ENCODE measurements around the gene ERC1. TPM values are rescaled to one million over a fixed set of nuclear protein-coding genes. Genes with fewer than 3 reads are reported as not detected.

The ERC1 gene
- total RNA-seq, 1 donor from 2014 or later: 16.6 TPM

DNA sequence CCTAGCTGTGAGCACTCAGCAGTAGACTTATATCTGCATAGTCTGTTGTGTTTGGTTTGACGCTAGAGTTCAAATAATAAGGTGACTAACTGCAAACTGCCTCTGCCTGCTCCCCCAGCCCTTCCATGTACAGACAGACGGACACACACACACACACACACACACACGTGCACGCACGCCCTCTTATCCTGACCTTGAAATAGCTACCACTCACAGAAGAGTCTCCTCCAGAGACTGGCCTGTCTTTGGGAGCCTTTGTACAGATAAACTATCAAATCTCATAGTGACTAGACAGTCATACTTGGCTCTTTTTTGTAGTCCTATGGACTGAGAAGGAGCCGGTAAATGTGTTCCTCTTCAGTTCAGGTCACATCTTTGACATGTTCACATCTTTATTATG is 445.0 kb downstream of the ERC1 start:
- H3K36me3 ChIP-seq (ENCODE audit: control insufficient read depth, insufficient read depth, low read length): no peaks in the 10 kb centered on the region
- DNase-seq (ENCODE audit: low read depth) (no peak), FAIRE-seq (peak; percentile 47)
- H3K27me3 ChIP-seq (ENCODE audit: control insufficient read depth, insufficient read depth, low read length): no peaks in the 10 kb centered on the region
- TF ChIP-seq CTCF (IDR thresholded peaks at IDR 0.05; ENCODE audit: insufficient read depth, low read length, severe bottlenecking): no peak
- H3K4me3 ChIP-seq (ENCODE audit: low read depth, low read length): no peak overlapping the region

- H3K27me3 ChIP-seq (ENCODE audit: control insufficient read depth, insufficient read depth, low read length): no peaks in the 10 kb centered on the region
- no peaks in the 10 kb centered on the region for H3K36me3 ChIP-seq (ENCODE audit: control insufficient read depth, insufficient read depth, low read length)
- FAIRE-seq (no peak), DNase-seq (ENCODE audit: low read depth) (no peak)
- no peak for TF ChIP-seq CTCF (IDR thresholded peaks at IDR 0.05; ENCODE audit: insufficient read depth, low read length, severe bottlenecking)
- no peak overlapping the region for H3K4me3 ChIP-seq (ENCODE audit: low read depth, low read length)
Observed at GRCh38 chr12:1436981-1437380, 446.0 kb downstream of the ERC1 start.

- no peak for TF ChIP-seq CTCF (IDR thresholded peaks at IDR 0.05; ENCODE audit: insufficient read depth, low read length, severe bottlenecking)
- Histone ChIP-seq H3K4me3 (ENCODE audit: low read depth, low read length) (no peak overlapping the region), H3K36me3 (ENCODE audit: control insufficient read depth, insufficient read depth, low read length) (no peaks in the 10 kb centered on the region), H3K27me3 (ENCODE audit: control insufficient read depth, insufficient read depth, low read length) (no peaks in the 10 kb centered on the region)
- no peak for DNase-seq (ENCODE audit: low read depth)
- FAIRE-seq: no peak
Observed at GRCh38 chr12:1439201-1439600, 448.2 kb downstream of the ERC1 start.

GRCh38 chr12:1439687-1440086 is 448.7 kb downstream of the ERC1 start:
- no peak for DNase-seq (ENCODE audit: low read depth)
- H3K4me3 ChIP-seq (ENCODE audit: low read depth, low read length): no peak overlapping the region
- no peaks in the 10 kb centered on the region for H3K27me3 ChIP-seq (ENCODE audit: control insufficient read depth, insufficient read depth, low read length)
- peaks cover 2% of the 10 kb centered on the region for H3K36me3 ChIP-seq (ENCODE audit: control insufficient read depth, insufficient read depth, low read length)
- no peak for FAIRE-seq
- no peak for TF ChIP-seq CTCF (IDR thresholded peaks at IDR 0.05; ENCODE audit: insufficient read depth, low read length, severe bottlenecking)

DNA sequence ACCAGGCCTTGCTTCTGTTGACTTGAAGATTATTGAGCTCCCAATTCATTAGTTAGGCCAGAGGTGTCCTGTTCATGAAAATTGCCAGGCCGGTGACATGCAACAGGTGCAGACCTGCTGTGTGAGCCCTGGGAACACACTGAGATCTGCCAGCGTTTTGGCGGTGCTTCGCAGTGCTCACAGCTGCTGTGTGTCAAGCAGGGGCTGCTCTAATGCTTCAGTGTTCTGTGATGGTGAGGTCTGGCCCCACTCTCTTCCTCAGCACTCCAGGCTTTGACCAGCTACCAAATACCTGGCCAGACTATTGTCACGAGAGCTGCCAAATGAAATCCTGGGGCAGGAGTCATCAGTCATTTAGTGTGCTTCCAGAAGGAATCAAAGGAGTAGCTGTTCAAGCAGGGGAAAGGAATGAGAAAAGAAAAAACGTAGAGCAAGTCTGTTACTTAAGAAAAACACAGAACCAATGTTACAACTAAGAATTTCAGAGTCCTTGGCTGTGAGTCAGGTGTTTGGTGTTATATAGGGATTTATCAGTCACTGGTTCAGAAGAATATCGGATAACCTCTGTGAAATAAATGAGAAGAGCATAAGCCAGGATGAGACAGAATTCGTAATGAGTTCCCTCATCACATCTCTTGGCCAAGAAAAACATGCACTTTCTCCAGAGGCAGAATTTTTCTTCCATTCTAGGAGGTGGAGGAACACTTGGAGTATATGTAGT is 452.6 kb downstream of the ERC1 start:
- Histone ChIP-seq H3K27me3 (ENCODE audit: control insufficient read depth, insufficient read depth, low read length) (no peaks in the 10 kb centered on the region), H3K4me3 (ENCODE audit: low read depth, low read length) (no peak overlapping the region), H3K36me3 (ENCODE audit: control insufficient read depth, insufficient read depth, low read length) (peaks cover 2% of the 10 kb centered on the region)
- DNase-seq (ENCODE audit: low read depth) (no peak), FAIRE-seq (peak; percentile 52)
- no peak for TF ChIP-seq CTCF (IDR thresholded peaks at IDR 0.05; ENCODE audit: insufficient read depth, low read length, severe bottlenecking)

DNA sequence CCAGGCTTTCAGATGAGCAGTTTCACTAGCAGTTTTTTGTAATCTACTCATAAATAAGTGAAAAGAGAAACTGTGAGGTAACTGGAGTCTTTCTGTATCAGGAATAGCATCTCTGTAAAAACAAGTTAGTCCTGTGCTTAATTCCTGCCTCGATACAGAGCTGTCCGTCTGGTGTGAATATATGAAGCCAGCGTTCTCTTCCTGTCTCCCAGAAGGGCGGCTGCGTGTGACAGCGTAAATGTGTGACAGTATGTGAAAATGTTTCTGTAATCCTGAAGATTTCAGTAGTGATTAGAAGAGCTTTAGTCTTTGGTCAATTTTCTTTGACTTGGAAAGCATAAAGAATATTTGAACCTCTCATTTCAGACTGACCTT is 453.1 kb downstream of the ERC1 start:
- DNase-seq (ENCODE audit: low read depth): no peak
- Histone ChIP-seq H3K36me3 (ENCODE audit: control insufficient read depth, insufficient read depth, low read length) (peaks cover 2% of the 10 kb centered on the region), H3K27me3 (ENCODE audit: control insufficient read depth, insufficient read depth, low read length) (no peaks in the 10 kb centered on the region), H3K4me3 (ENCODE audit: low read depth, low read length) (no peak overlapping the region)
- no peak for TF ChIP-seq CTCF (IDR thresholded peaks at IDR 0.05; ENCODE audit: insufficient read depth, low read length, severe bottlenecking)
- FAIRE-seq: no peak

Data from bronchial epithelial cell (primary cell).